GM12801 (cell line): Measurements from ENCODE around the gene MXRA7.

Source experiments
- CTCF ChIP-seq: IDR thresholded peaks from one replicate; pipeline ENCODE4 v1.5.1; 2011; ENCODE audit warnings: control low read depth; ENCODE audit not compliant: insufficient read length; ENCODE audit errors: extremely low read depth

MXRA7 gene

DNA sequence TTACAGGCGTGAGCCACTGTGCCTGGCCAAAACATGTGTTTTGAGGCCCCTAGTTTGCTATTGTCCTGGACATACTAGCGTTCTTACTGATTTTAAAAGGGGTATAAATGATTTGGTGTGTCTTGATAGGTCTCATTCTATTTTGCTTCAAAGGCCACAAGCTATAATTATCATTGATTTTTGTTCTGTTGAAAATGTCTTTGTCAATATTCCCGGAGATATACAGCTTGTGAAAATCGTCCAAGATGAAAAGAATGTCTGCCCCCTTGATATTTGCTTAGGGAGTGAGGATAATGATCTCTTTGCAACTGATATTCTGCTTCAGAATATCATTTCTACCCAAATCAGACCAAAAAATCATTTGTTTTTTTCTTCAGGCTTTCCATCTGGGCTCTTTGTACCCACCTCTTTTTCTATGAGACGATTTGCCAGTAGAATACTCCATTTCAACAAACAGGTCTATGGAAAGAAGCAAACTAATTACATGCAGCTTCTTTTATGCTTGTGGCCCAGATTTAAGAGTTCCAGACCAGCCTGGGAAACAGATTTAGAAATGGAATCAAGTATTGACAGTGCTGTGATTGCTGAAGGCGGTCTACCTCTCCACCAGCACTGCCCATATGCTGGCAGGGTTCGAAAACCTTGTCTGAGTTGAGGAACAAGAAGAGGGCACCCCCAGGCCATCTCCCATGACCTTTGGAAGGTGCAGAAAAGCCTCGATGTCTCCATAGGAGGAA, 53.1 kb downstream of the MXRA7 start:
- no peak for TF ChIP-seq CTCF

DNA sequence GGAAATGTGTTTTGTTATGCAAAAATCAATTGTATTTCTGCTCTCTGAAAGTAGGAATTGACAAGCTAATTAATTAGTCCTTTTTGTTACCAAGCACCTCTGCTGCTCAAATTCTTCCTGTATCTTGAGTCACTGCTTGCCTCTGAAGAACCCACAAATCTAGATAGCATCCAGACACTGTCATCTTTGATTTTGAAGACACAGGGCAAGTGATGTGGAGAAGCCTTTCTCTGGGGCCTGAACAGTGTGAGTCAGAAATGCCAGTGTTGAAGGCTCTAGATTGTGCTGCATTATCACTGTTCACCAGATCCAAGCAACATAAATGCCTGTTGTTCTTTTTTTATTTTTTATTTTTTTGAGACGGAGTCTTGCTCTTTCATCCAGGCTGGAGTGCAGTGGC, 56.4 kb downstream of the MXRA7 start:
- TF ChIP-seq CTCF = no peak

GRCh38 chr17:76650504-76650903, 60.3 kb downstream of the MXRA7 start:
- no peak for TF ChIP-seq CTCF

DNA sequence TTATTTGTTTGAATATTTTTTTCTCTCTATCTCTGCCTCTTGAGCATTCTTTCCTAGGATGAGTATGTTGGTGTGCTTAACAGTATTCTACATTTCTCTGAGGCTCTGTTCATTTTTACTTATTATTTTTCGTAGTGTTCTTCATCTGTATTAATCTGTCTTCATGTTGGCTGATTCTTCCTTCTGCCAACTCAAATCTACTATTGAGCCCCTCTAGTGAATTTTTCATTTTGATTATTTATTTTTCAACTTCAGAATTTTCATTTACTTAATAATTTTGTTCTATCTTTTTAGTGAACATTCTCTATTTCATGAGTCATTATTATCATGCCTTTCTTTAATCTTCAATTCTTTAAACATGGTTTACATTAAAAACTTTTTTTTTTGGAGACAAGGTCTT, 64.1 kb downstream of the MXRA7 start:
- no peak for TF ChIP-seq CTCF

DNA sequence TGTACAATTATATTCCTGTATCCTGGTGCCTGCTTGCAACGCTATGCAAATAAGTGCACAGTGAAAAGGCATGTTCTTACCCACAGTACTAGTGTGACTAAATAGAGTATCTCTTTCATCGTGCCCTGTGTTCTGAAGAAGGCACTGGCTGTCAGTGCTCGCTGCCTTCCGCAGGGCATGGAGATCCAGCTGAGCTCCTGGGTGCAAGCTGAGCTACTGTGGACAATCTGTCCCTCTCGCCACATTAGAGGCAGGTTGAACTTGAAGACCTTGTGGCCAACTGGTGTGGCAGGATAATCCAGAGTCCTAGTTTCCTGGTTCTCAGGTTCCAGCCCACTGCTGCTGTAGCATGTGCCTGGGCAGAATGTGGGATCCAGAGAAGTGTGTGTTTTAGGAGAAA, 65.3 kb downstream of the MXRA7 start:
- no peak for TF ChIP-seq CTCF

GRCh38 chr17:76644995-76645394, 65.8 kb downstream of the MXRA7 start:
- TF ChIP-seq CTCF = no peak

GRCh38 chr17:76643553-76644148, 67.1 kb downstream of the MXRA7 start, which contains the start of gene ST6GALNAC1:
TSS of gene ST6GALNAC1 (minus strand) at chr17:76643757. CDS start at chr17:76643638, 119 bp downstream.
- no peak for TF ChIP-seq CTCF
